HepG2 (cell line): ENCODE results near the gene POLR3E. TPM values are rescaled to one million over a fixed set of nuclear protein-coding genes. Genes with fewer than 3 reads are reported as not detected.

Source experiments
- AHR ChIP-seq: IDR thresholded peaks from 2 replicates; pipeline ENCODE4 v1.6.1; 2018; ENCODE audit warnings: missing genetic modification reagents, missing compliant biosample characterization
- ATRX ChIP-seq: sonication (generic); formaldehyde crosslinking; IDR thresholded peaks from 2 replicates; pipeline ENCODE4 v1.4.0; 2020; ENCODE audit warnings: missing genetic modification reagents, borderline replicate concordance
- BRD4 ChIP-seq: sonication (generic); formaldehyde crosslinking; IDR thresholded peaks from 2 replicates; pipeline ENCODE4 v1.4.0; 2020; ENCODE audit warnings: missing genetic modification reagents
- ETV6 ChIP-seq: sonication (generic); formaldehyde crosslinking; conservative IDR thresholded peaks from 2 replicates; pipeline ENCODE4 v1.4.0; 2020; ENCODE audit warnings: missing genetic modification reagents
- HMGA1 ChIP-seq: sonication (generic); formaldehyde crosslinking; conservative IDR thresholded peaks from 2 replicates; pipeline ENCODE4 v1.4.0; 2020; ENCODE audit warnings: missing genetic modification reagents
- HNRNPH1 ChIP-seq: fragments of 200-400 bp; formaldehyde crosslinking; optimal IDR thresholded peaks from 2 replicates; pipeline ENCODE3; 2017; ENCODE audit warnings: mild to moderate bottlenecking, low read depth, low read length
- HOXA9 ChIP-seq: sonication (generic); formaldehyde crosslinking; IDR thresholded peaks from 2 replicates; pipeline ENCODE4 v1.8.1; 2022; ENCODE audit warnings: missing genetic modification reagents, mild to moderate bottlenecking, moderate library complexity, borderline replicate concordance
- IRF2 ChIP-seq: IDR thresholded peaks from 2 replicates; pipeline ENCODE4 v1.6.1; 2018; ENCODE audit warnings: missing genetic modification reagents, missing compliant biosample characterization
- KDM2A ChIP-seq: sonication (generic); formaldehyde crosslinking; IDR thresholded peaks from 2 replicates; pipeline ENCODE4 v1.4.0; 2020; ENCODE audit warnings: low read depth, missing genetic modification reagents, borderline replicate concordance
- KLF12 ChIP-seq: sonication (generic); formaldehyde crosslinking; IDR thresholded peaks from 2 replicates; pipeline ENCODE4 v1.4.0; 2020; ENCODE audit warnings: missing genetic modification reagents, borderline replicate concordance
- KMT2B ChIP-seq: IDR thresholded peaks from 2 replicates; pipeline ENCODE4 v1.6.1; 2016; ENCODE audit warnings: missing genetic modification reagents, missing compliant biosample characterization
- MEIS2 ChIP-seq: sonication (generic); formaldehyde crosslinking; IDR thresholded peaks from 2 replicates; pipeline ENCODE4 v1.9.0; 2021; ENCODE audit warnings: mild to moderate bottlenecking, missing genetic modification reagents
- MYC ChIP-seq: sonication (generic); formaldehyde crosslinking; IDR thresholded peaks from 2 replicates; pipeline ENCODE4 v1.9.0; 2021; ENCODE audit warnings: missing genetic modification reagents, borderline replicate concordance
- NFE2L2 ChIP-seq: fragments of 150-350 bp; IDR thresholded peaks from 2 replicates; pipeline ENCODE4 v1.6.1; 2014; ENCODE audit warnings: low read length
- ONECUT2 ChIP-seq: sonication (generic); formaldehyde crosslinking; IDR thresholded peaks from 2 replicates; pipeline ENCODE4 v1.4.0; 2020; ENCODE audit warnings: missing genetic modification reagents
- PHF20 ChIP-seq: sonication (generic); formaldehyde crosslinking; IDR thresholded peaks from 2 replicates; pipeline ENCODE4 v1.5.0; 2020; ENCODE audit warnings: mild to moderate bottlenecking, missing genetic modification reagents
- RFX3 ChIP-seq: IDR thresholded peaks from 2 replicates; pipeline ENCODE4 v1.6.1; 2016; ENCODE audit warnings: missing biosample characterization, missing genetic modification reagents
- RXRB ChIP-seq: IDR thresholded peaks from 2 replicates; pipeline ENCODE4 v1.6.1; 2016; ENCODE audit warnings: borderline replicate concordance, missing genetic modification reagents, missing compliant biosample characterization
- SPEN ChIP-seq: sonication (generic); formaldehyde crosslinking; IDR thresholded peaks from 2 replicates; pipeline ENCODE4 v1.5.1; 2020; ENCODE audit warnings: low read depth, mild to moderate bottlenecking, missing genetic modification reagents
- TARDBP ChIP-seq: sonication (generic); formaldehyde crosslinking; IDR thresholded peaks from 2 replicates; pipeline ENCODE4 v1.8.0; 2022; ENCODE audit warnings: mild to moderate bottlenecking, missing genetic modification reagents
- TBP ChIP-seq: sonication (generic); formaldehyde crosslinking; IDR thresholded peaks from 2 replicates; pipeline ENCODE4 v1.5.0; 2020; ENCODE audit warnings: missing genetic modification reagents
- ZFX ChIP-seq: sonication (generic); formaldehyde crosslinking; IDR thresholded peaks from 2 replicates; pipeline ENCODE4 v1.4.0; 2020; ENCODE audit warnings: mild to moderate bottlenecking, low read depth, missing genetic modification reagents, moderate library complexity
- ZNF205 ChIP-seq: IDR thresholded peaks from 2 replicates; pipeline ENCODE4 v1.6.1; 2018; ENCODE audit warnings: missing biosample characterization, missing genetic modification reagents
- ZNF350 ChIP-seq: sonication (generic); formaldehyde crosslinking; IDR thresholded peaks from 2 replicates; pipeline ENCODE4 v1.4.0; 2020; ENCODE audit warnings: mild to moderate bottlenecking, low read depth, missing genetic modification reagents, borderline replicate concordance
- ZNF501 ChIP-seq: sonication (generic); formaldehyde crosslinking; IDR thresholded peaks from 2 replicates; pipeline ENCODE4 v1.5.1; 2020; ENCODE audit warnings: mild to moderate bottlenecking, moderate library complexity, missing genetic modification reagents
- ZNF503 ChIP-seq: sonication (generic); formaldehyde crosslinking; IDR thresholded peaks from 2 replicates; pipeline ENCODE4 v1.4.0; 2020; ENCODE audit warnings: missing genetic modification reagents
- ZNF572 ChIP-seq: sonication (generic); formaldehyde crosslinking; IDR thresholded peaks from 2 replicates; pipeline ENCODE4 v1.5.1; 2020; ENCODE audit warnings: mild to moderate bottlenecking, missing genetic modification reagents
- ZNF607 ChIP-seq: sonication (generic); formaldehyde crosslinking; IDR thresholded peaks from 2 replicates; pipeline ENCODE4 v1.5.1; 2020; ENCODE audit warnings: missing genetic modification reagents, mild to moderate bottlenecking, borderline replicate concordance
- ZNF720 ChIP-seq: sonication (generic); formaldehyde crosslinking; IDR thresholded peaks from 2 replicates; pipeline ENCODE4 v1.4.0; 2020; ENCODE audit warnings: missing genetic modification reagents
- ZNF839 ChIP-seq: sonication (generic); formaldehyde crosslinking; IDR thresholded peaks from 2 replicates; pipeline ENCODE4 v1.4.0; 2020; ENCODE audit warnings: missing genetic modification reagents, mild to moderate bottlenecking, borderline replicate concordance
- polyA plus RNA-seq, 8 experiments: library from polyadenylated mRNA; depleted of rRNA in 3 of 8; stranded (reverse) in 7 of 8; unstranded in 1 of 8; fragments of >200 nt; fragmentation: Illumina TruSeq in 4 of 8; extraction: Trizol in 4 of 8; gene quantifications; 2 replicates each; pipeline versions ENCODE4 v1.2.1 to v1.2.3, GENCODE V29; 2011 to 2016; ENCODE audit warnings: low read depth in 4 of 8, missing spikeins in 1 of 8, mixed read lengths in 1 of 8; ENCODE audit not compliant: insufficient read depth in 1 of 8
- total RNA-seq, 5 experiments: library from RNA; depleted of rRNA; stranded (reverse); fragments of >200 nt; fragmentation: Illumina TruSeq; extraction: Trizol; gene quantifications; 2 replicates each; pipeline ENCODE4 v1.2.3, GENCODE V29; 2016; ENCODE audit warnings: low read depth in 1 of 5

The POLR3E gene
- total and polyA plus RNA-seq, 2 of the 13 experiments (the other 11 are each of a cell fraction or from before 2014, with no cell fraction given): 135 to 262 TPM

- TF ChIP-seq MYC (peak; percentile 33; the same call in 1 of the 2 replicates), ZNF607 (no peak), ZNF720 (CRISPR knock-in tag) (no peak), ONECUT2 (CRISPR knock-in tag) (no peak), NFE2L2 (no peak), HMGA1 (CRISPR knock-in tag) (no peak), TARDBP (CRISPR knock-in tag) (0 out of 2 replicates have a peak, but pooled peaks have one; percentile 43), AHR (no peak), PHF20 (CRISPR knock-in tag) (no peak), IRF2 (CRISPR knock-in tag) (0 out of 2 replicates have a peak, but pooled peaks have one; percentile 39), KLF12 (CRISPR knock-in tag) (no peak), RFX3 (CRISPR knock-in tag) (no peak), ATRX (CRISPR knock-in tag) (no peak), ZNF501 (peak; percentile 67; the same call in 1 of the 2 replicates), KMT2B (CRISPR knock-in tag) (no peak), HNRNPH1 (no peak), ZFX (CRISPR knock-in tag) (no peak), ZNF205 (CRISPR knock-in tag) (peak; percentile 62; the same call in 1 of the 2 replicates), MEIS2 (CRISPR knock-in tag) (0 out of 2 replicates have a peak, but pooled peaks have one; percentile 18), KDM2A (CRISPR knock-in tag) (peak; percentile 44), ZNF503 (no peak), BRD4 (no peak), ZNF572 (CRISPR knock-in tag) (peak; percentile 67; the same call in 1 of the 2 replicates), SPEN (0 out of 2 replicates have a peak, but pooled peaks have one; percentile 40), ETV6 (no peak), RXRB (peak; percentile 12; the same call in 1 of the 2 replicates), TBP (CRISPR knock-in tag) (0 out of 2 replicates have a peak, but pooled peaks have one; percentile 74), ZNF839 (CRISPR knock-in tag) (0 out of 2 replicates have a peak, but pooled peaks have one; percentile 31), ZNF350 (CRISPR knock-in tag) (peak; percentile 49; the same call in 1 of the 2 replicates), HOXA9 (CRISPR knock-in tag) (0 out of 2 replicates have a peak, but pooled peaks have one; percentile 66)
Observed at GRCh38 chr16:22321340-22322001, 24.3 kb downstream of the POLR3E start (continued).
